NT2/D1 (cell line): ENCODE measurements around the gene MIB1.

Source experiments
- DNase-seq: peaks from one replicate; pipeline ENCODE4 v3.0.0-alpha.2; 2011; ENCODE audit warnings: low read depth, low spot score
- H3K27me3 ChIP-seq: 2 replicates; pipeline ENCODE4 v1.6.0; 2011; ENCODE audit warnings: mild to moderate bottlenecking; ENCODE audit not compliant: insufficient read length, insufficient read depth
- H3K36me3 ChIP-seq: 2 replicates; pipeline ENCODE4 v1.6.1; 2011; ENCODE audit warnings: mild to moderate bottlenecking, low read length, mixed read lengths; ENCODE audit not compliant: insufficient read depth, insufficient read length
- H3K4me1 ChIP-seq: 2 replicates; pipeline ENCODE4 v1.5.1; 2011; ENCODE audit not compliant: insufficient read depth, insufficient read length
- H3K4me3 ChIP-seq: 2 replicates; pipeline ENCODE4 v1.5.1; 2011; ENCODE audit warnings: low read depth; ENCODE audit not compliant: insufficient read length
- H3K9ac ChIP-seq: 2 replicates; pipeline ENCODE4 v1.6.0; 2011; ENCODE audit warnings: low read depth; ENCODE audit not compliant: insufficient read length
- H3K9me3 ChIP-seq: 2 replicates; pipeline ENCODE4 v1.5.1; 2011; ENCODE audit warnings: mild to moderate bottlenecking, low read length; ENCODE audit not compliant: insufficient read depth
- SUZ12 ChIP-seq: IDR thresholded peaks from 2 replicates; pipeline ENCODE4 v1.6.1; 2011; ENCODE audit not compliant: insufficient read length, insufficient read depth; ENCODE audit errors: extremely low read depth
- YY1 ChIP-seq: IDR thresholded peaks from 2 replicates; pipeline ENCODE4 v1.6.1; 2011; ENCODE audit not compliant: insufficient read length, insufficient read depth
- ZNF274 ChIP-seq: IDR thresholded peaks from 2 replicates; pipeline ENCODE4 v1.6.1; 2011; ENCODE audit warnings: mild to moderate bottlenecking, low read depth, low read length

MIB1 gene

DNA sequence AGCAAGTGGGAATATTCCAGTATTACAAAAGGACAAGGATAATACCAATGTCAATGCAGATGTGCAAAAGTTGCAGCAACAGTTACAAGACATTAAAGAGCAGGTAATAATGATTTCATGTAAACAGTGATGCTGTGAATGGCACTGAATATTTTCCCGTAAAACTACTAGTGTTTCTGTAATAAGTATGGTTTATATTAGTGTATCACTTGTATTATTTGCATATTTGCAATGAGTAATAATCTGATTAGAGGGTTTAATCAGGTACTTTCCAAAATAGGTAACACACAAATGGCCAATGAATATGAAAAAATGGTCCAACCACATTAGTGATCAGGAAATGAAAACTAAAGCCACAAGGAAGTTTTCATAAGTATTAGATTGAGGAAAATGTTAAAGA is 118.0 kb downstream of the MIB1 start:
- H3K36me3 ChIP-seq, result peaks cover 40% of the 10 kb centered on the region
- no peak overlapping the region for H3K4me3 ChIP-seq
- TF ChIP-seq ZNF274 (no peak), YY1 (no peak), SUZ12 (no peak)
- no peaks in the 10 kb centered on the region for H3K9me3 ChIP-seq
- DNase-seq, result no peak
- no peaks in the 10 kb centered on the region for H3K4me1 ChIP-seq
- H3K9ac ChIP-seq, result no peak overlapping the region
- no peaks in the 10 kb centered on the region for H3K27me3 ChIP-seq

DNA sequence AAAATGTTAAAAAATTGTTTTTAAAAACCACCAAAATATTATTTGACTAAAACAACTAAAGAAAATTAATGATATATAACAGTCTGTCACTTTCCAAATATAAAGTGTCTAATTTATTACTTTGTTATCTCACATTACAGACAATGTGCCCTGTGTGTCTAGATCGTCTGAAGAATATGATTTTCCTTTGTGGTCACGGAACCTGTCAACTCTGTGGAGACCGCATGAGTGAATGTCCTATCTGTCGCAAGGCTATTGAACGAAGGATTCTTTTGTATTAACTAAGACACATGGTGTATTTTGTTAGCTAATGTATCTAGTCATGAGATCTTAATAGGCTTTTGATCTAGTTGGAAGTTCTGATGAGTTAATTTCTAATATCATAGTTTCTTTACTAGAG is 123.8 kb downstream of the MIB1 start:
- TF ChIP-seq SUZ12, result no peak
- TF ChIP-seq YY1, result no peak
- no peak for TF ChIP-seq ZNF274
- Histone ChIP-seq H3K9ac (no peak overlapping the region), H3K4me1 (no peaks in the 10 kb centered on the region), H3K4me3 (no peak overlapping the region), H3K27me3 (no peaks in the 10 kb centered on the region), H3K36me3 (peaks cover 36% of the 10 kb centered on the region), H3K9me3 (no peaks in the 10 kb centered on the region)
- no peak for DNase-seq

DNA sequence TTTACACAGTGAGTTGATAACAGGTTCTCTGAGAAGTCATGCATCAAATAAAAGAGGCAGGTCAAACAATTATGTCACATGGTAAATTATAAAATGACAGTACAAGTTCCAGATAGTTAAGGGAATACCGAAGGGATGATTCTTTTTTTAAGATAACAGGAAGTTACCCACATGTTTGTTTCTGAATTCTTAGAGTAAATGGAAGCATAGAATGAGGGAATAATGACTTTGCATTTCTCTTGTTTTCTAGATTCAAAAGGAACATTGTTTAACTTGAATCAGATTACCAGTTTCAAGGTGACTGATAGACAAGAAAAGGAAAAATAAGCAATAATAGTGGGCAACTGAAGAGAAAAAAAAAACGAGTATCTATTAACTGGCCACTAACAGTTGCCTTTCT is 124.5 kb downstream of the MIB1 start:
- Histone ChIP-seq H3K36me3 (peaks cover 36% of the 10 kb centered on the region), H3K4me1 (no peaks in the 10 kb centered on the region), H3K9me3 (no peaks in the 10 kb centered on the region), H3K27me3 (no peaks in the 10 kb centered on the region), H3K4me3 (no peak overlapping the region), H3K9ac (no peak overlapping the region)
- no peak for DNase-seq
- no peak for TF ChIP-seq YY1

DNA sequence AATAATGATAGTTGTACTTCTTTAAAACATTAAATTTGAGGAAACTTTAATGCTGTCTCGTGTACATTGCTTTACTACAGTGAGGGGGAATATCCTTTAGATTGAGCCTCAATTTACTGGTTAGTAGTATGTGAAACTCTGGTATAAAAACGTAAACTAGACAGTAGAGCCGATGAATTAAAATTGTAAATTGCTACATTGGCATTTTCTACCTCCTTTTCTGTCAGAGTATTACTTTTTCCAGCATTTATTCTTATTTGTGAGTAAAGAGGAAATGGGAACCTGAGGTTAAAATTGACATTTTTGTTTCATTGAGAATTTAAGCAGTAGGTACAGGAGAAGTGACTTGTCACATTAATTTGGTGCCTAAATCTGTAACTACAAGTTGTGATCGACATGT is 128.2 kb downstream of the MIB1 start:
- Histone ChIP-seq H3K4me3 (no peak overlapping the region), H3K27me3 (no peaks in the 10 kb centered on the region), H3K36me3 (peaks cover 14% of the 10 kb centered on the region), H3K9me3 (no peaks in the 10 kb centered on the region), H3K4me1 (no peaks in the 10 kb centered on the region), H3K9ac (no peak overlapping the region)
- TF ChIP-seq YY1 (no peak), ZNF274 (no peak), SUZ12 (no peak)
- DNase-seq, result no peak

DNA sequence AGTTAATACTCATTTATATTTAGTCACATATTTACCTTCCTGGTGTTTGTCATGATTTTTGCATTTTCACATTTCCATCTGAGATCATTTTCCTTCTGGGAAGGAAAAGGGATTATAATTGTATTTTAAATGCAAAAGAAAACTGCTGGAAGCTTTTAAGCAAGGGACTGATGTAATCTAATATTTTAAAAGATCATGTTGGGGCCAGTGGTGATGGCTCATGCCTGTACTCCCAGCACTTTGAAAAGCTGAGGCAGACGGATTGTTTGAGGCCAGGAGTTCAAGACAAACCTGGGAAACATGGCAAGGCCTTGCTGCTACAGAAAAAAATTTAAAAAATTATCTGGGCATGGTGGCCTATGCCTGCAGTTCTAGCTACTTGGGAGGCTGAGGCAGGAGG is 149.0 kb downstream of the MIB1 start:
- H3K4me1 ChIP-seq, result no peaks in the 10 kb centered on the region
- TF ChIP-seq YY1 (no peak), SUZ12 (no peak), ZNF274 (no peak)
- no peaks in the 10 kb centered on the region for H3K36me3 ChIP-seq
- H3K27me3 ChIP-seq, result no peaks in the 10 kb centered on the region
- no peak for DNase-seq
- H3K4me3 ChIP-seq, result no peak overlapping the region
- H3K9ac ChIP-seq, result no peak overlapping the region
- peaks cover 9% of the 10 kb centered on the region; the same call in 1 of the 2 replicates for H3K9me3 ChIP-seq

DNA sequence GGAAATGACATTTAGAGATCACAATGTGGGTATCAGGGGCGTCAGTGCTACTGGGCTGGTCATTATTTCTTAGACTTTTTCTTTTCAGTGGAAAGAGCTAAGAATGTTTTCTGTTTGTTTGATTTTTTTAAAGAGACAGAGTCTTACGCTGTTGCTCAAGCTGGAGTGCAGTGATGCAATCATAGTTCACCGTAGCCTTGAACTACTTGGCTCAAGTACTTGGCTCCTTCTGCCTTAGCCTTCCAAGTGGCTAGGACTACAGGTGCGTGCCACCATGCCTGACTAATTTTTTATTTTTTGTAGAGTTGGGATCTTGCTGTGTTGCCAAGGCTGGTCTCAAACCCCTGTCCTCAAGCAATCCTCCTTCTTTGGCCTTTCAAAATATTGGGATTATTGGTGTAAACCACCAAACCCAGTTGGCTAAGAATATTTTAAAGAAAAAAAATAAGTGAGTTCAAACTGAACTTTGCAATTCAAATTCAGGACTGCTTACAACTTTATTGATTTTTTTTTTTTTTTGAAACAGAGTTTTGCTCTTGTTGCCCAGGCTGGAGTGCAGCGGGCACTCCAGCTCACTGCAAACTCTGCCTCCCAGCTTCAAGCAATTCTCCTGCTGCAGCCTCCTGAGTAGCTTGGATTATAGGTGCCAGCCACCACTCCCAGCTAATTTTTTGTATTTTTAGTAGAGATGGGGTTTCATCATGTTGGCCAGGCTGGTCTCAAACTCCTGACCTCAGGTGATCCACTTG is 154.2 kb downstream of the MIB1 start:
- Histone ChIP-seq H3K27me3 (no peaks in the 10 kb centered on the region), H3K4me3 (no peak overlapping the region), H3K9me3 (0 out of 2 replicates have a peak, but pooled peaks cover under 1% of the 10 kb centered on the region), H3K36me3 (no peaks in the 10 kb centered on the region), H3K4me1 (no peaks in the 10 kb centered on the region), H3K9ac (no peak overlapping the region)
- no peak for DNase-seq
- TF ChIP-seq YY1, result no peak
- TF ChIP-seq ZNF274, result no peak
- TF ChIP-seq SUZ12, result no peak

DNA sequence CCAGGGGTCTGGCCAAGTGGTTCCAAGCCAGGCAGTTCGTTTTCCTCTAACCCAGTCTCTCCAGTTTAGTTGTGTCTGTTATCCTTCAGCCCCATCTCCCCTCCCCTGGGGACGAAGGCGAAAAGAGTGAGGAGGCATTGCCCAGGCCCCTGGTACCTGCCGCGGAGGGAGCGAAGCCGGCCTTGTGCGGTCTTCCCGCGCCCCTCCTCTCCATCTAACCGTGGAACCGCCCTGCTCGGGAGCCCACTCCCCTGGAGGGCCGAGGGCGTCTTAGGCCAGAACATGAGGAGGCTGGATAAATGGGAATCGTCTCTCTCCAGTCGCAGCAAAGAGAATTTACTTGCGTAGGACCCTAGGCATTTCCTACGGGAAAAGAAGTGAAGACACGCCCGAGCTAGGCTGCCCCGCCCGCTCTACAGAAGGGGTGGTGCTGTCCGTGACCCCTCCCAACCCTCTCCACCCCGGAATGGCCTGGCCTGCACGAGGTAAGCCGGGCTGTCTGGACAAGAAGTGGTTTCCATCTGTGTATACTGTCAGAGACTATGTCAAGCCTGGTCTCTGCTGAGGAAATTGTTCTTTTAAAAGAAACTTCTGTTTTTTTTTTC is 156.2 kb downstream of the MIB1 start:
- no peak for DNase-seq
- TF ChIP-seq ZNF274 (no peak), SUZ12 (no peak), YY1 (no peak)
- no peak overlapping the region for H3K9ac ChIP-seq
- no peaks in the 10 kb centered on the region for H3K4me1 ChIP-seq
- H3K27me3 ChIP-seq, result no peaks in the 10 kb centered on the region
- no peaks in the 10 kb centered on the region for H3K36me3 ChIP-seq
- no peak overlapping the region for H3K4me3 ChIP-seq
- H3K9me3 ChIP-seq, result no peaks in the 10 kb centered on the region

DNA sequence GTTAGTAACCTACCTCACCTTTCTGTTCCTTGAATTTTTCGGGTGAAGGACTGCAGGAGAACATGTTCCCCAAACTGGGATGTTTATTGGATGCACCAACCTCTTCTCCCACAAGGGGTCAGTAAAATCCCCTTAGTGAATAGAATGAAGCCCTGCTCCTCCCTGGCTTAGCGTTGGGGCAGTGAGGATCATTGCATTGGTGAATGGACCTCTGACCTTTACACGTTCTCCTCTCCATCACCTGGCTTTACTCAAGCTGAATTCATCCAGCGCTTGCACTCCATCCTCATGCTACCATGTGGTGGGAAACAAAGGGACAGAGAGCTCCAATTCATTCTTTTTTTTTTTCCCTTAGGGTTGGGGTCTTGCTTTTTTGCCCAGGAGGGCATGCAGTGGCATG is 157.2 kb downstream of the MIB1 start:
- no peaks in the 10 kb centered on the region for H3K27me3 ChIP-seq
- H3K4me1 ChIP-seq, result no peaks in the 10 kb centered on the region
- H3K36me3 ChIP-seq, result no peaks in the 10 kb centered on the region
- TF ChIP-seq SUZ12, result no peak
- TF ChIP-seq ZNF274, result no peak
- no peak for TF ChIP-seq YY1
- DNase-seq, result peak; percentile 44
- H3K9ac ChIP-seq, result no peak overlapping the region
- no peak overlapping the region for H3K4me3 ChIP-seq
- H3K9me3 ChIP-seq, result no peaks in the 10 kb centered on the region
